HG03025 (cell line): Measurements from ENCODE around the gene INS.

Experiments
- ATAC-seq: cut with Tn5 transposase; IDR thresholded peaks from one replicate; pipeline ENCODE4 v1.9.1; 2021; ENCODE audit warnings: mild to moderate bottlenecking, moderate library complexity; ENCODE audit not compliant: unreplicated experiment, low FRiP score

The INS gene

DNA sequence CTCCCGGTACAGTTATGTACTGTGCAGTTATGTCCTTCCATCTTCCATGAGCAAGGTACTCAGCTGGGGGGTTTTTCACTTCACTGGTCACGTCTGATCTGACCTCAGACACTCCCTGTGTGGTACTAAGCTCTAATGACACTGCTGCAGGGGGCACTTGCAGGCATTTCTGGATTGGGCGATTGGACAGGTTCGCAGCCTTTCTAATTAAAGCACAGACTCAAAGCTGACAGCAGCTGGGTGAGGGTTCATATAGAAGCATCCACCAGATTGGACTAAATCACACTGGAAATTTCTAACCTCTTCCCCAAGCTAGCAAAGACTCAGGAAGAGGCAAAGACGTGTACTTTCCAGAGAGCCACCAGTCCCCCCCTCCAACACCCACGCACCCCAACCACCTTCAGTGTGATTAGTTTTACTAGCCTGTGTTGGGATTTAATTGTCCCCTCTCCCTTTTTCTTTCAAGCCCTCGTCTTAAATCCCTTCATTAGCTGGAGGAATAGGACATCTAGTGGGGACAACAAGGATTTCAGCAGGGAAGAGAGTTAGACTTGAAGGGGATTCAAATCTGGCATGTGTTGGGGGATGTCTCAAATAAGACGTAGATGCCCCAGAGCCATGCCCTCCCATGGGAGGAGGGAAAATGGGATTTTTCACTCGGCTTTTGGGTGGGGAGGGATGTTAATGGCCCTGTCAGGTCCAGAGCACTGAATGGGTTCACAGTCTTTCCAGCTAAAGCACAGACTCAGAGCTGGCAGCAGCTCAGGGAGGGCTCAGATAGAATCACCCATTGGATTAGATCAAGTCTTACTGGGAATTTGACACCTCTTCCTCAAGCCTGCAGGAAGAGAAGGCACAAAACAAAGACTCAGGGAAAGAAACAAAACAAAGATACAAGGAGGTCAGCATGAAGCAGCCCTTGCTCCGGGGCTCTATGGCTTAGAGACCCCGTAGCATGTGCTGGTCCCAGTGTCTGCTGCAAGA, 10.9 kb downstream of the INS start:
- no peak for ATAC-seq

DNA sequence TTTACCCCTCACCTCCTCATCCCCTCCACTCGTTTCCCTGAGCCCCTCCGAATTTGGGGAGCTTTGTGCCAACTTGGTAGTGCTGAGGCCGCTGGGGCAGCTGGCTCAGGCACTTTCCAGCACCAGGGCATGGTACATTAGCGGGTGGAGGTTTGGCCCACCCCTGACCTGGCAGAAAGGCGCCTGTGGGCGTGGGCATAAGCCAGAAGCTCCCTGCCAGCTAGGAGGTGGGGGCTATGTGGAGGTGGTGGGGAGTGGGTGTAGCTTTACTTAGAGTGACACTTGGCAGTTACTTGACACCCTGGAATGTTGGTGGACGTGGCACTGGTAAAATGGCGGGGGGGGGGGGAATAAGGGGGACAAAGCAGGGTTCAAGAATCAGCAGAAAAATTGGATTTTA, 11.5 kb downstream of the INS start:
- no peak for ATAC-seq

DNA sequence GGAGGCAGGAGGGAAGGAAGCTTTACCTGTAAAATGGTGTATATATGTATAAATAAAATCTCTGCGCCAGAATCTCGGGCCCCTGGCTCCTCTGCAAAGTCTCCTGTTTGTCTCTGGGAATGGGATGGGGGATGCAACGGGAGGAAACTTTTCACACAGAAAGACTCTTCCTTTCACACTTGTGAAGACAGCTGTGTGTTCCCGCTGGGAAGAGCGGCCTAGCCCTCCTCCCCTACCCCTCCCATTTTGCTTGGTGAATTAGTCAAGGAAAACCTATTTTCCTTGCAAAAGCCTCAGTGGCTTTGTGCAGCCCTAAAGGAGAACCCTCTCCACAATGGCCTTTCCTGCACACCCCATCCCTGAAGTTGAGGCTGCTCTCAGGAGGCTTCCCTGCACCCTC, 12.4 kb downstream of the INS start:
- no peak for ATAC-seq

DNA sequence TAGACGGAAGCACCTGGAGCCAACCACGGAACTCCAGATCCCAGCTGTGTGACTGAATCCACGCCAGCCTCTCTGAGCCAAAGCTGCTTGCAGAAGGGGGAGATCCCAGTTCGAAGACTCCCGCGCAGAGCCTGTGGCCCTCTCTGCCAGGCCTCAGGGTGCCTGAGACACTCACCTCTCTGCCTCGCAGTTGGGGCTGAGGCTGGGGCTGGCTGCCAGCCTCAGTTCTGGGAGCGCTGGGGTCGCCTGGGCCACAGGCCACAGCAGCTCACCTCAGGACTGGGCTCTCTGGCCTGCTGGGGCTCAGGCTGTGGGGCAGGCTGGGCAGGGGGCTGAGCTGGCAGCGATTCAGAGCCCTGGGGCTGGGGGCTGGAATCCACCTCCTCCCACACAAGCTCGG, 13.6 kb downstream of the INS start:
- no peak for ATAC-seq

DNA sequence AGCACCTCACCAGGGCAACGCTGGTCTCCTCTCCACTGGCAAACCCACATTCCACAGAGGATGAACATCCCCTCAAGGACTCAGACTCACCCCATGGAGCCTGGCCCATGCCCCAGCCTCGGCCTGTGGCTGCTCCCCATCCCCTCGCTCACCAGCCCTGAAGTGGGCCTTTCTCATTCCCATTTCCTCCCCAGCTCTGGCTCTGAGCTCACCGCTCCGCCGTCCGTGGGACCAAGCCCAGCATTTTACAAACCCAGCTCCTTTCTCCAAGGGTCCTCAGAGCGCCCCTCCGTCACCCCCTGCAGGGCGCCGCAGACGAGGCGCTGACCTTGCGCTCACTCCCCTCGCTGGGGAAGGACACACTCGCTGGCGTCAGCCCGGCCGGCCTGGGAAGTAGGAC, 15.0 kb downstream of the INS start:
- ATAC-seq, result no peak

DNA sequence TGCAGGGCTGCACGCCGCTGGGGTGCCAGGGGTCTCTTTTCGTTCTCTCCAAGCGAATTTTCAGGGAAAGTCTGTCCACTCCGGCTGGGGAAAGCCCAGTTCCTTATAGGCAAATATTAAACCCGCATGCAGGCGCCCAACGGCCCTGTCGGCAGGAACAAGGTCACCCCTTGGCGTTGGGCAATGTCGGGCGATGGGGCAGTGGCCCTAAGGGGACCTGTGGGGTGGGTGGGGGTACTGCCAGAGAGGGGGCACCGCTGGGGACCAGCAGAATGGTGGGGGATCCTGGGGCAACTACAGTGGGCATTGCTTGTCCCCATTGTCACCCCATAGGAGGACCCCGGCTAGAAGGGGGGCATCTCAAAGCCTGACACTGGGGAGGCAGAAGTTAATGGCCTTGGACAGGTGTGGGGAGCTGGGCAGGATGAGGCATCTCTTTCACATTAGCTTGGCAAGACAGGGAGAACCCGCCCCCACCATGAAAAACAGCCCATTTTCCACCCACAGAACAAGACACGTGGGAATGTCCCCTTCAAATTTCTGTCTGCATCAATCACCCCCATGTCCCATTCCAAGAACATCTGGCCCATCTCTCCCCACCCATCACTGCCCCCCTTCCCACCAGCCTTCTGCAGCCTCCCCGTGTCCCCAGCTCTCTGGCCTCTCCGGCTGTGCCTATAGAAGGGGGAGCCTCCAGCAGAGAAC, 16.3 kb downstream of the INS start:
- no peak for ATAC-seq

DNA sequence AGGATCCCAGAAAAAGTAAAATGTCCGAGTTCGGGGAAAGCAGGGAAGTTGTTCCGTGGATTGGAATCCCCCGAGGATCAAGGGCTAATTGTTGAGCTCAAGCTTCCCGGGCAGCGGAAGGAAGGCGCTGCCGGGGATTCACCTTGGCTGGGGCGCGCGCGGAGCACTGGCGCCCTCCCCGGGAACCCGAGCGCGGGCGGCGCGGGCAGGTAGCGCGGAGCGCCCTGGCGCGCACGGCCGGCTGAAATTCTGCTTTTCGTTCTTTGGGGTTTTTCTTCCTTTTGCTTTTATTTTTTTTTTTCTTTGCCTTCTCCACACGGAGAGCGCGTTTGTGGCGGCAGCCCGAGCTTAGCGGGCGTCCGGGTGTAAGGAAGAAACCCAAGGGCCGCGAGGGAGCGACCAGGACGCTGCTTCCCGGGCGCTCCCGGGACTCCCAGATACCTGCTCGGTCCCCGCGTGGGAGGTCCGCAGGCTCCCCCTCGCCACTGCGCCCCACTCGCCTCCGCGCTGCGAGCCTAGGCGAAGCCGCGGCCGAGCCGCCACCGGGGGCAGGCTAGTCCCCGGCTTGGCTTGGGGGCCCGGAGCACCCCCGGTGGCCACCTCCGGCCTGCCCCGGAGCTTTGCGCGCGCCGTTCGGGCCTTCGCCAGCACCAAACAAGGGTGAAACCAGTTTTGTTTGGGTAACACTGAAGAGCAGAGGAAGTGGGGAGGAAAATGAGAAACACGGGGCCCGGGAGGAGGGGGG, 17.0 kb downstream of the INS start:
- ATAC-seq, result no peak

DNA sequence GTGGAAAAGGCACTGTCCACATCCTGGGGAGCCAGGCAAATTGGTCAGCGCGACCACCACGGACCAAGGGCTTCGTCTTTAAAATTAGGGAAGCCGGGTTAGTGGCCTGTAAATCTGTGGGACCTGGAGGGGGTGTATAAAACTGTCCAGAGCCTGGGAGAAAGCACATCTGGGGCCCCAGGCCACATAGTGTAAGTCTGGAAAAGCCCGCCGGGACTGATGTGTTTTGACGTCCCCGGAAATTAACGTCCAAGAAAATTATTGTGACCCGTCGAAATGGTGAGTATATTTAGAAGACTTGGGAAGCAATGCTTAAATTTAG, 17.6 kb downstream of the INS start:
- no peak for ATAC-seq

DNA sequence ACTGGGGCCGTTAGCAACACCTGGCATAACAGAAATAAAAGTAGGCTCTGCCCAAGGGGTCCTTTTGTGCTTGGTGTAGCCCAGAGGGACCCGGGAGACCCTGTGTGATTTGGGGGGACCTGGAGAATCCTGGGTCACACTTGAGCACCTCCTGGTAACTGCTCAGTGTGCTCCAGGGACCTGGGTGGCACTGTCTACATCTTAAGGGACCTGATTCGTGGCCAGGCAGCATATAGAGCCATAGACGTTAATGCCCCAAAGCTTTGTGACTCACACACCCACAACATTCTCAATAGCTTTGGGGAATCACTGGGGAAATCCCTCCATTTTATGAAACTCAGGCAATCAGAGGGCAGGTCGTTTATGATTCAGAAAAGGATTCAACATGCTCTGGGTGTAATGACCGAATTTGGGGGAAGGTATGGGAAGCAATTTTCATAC, 18.2 kb downstream of the INS start:
- no peak for ATAC-seq

DNA sequence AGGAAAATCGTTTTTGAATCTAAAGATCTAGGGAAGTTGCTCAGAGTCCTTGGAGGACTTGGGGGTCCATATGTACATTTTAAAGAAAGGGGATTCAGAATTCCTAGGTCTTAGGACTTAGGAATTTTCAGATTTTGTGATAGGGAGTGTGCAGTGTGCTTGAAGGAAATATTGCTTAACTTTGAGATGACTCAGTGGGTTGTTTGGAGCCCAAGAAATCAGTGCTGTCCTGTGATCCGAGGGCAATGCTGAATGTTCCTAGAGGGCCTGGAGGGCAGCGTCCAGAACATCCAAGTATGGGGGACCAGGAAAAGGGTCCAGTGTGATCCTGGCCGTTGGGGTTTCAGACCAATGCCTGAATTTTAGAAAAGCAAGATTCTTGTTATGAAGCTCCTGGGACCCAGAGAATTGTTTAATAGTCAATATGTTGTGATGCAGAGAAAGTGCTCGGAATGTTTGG, 18.7 kb downstream of the INS start:
- no peak for ATAC-seq

DNA sequence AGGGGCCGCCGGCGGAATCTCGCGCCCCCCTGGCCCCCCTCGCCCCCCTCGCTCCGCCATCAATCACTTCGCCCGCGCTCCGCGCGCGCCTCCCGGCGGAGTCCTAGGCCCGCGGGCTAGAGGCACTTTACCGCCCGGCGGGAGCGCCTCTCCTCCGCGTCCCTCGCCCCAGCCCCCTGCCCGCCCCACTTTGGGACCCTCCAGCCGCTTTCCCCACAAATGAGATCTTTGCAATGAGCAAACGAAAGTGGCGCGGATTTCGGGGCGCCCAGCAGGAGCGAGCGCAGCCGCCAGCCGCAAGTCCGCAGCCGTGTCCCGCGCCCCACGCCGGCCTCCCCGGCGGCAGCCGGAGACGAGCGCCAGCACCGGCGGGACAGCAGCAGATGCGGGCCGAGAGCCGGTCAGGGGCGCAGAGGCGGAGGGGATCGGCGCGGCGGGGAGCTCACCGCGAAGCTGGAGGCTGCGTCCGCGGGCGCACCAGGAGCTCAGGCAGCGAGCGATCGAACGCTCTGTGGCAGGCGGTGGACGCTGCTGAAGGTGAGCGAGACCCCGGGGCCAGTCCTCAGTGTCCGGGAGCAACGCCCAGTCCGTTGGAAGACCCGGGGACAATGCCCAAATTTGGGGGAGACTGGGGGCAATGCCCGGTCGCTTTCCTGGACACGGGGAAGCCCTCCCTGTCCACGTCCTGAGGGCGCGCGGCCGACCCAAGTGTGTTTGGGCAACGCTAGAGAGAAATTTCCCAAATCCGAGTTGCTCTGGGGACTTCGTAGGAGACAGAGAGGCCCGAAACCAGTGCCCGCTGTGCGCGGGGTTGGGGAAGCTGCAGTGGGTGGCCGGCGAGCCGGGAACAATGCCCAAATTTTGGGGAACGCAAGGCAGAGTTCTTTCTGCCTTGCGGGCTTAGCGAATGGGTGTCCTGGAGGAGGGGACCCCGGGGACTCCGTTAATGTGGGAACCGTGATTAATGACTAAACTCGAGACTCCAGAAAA, 20.3 kb downstream of the INS start:
- ATAC-seq, result no peak

DNA sequence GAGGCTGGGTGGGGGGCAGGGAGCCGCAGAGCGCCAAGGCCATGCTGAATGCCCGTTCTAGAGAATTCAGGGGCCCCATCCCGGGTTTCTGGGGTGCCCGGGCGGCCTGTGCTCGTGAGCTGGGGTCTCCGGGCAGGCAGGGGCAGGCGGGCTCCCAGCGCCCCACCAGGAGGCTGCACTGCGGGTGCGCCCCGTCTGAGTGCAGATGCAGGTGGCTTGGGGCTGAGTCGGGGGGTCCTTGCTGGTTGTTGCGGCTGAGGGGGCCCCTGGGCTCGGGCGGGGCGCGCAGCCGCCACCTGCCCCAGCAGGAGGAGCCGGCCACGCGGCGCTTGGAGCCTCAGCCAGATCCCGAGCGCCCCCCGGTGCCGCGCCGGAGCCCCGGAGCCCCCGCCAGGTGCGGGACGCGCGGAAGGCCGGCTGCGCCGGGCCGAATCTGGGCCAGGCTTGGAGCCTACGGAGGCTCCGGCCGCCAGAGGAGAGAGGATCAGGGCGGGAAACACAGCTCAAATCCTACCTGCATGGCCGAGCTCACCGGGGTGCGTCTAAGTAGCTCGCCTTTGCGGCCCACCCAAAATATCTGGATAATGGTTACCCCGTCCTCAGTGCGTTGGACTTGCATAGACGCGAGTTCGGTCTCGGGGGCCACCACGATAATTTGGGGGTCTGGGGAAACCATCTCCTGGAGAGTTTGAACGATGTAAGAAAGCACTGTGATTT, 21.2 kb downstream of the INS start:
- no peak for ATAC-seq

DNA sequence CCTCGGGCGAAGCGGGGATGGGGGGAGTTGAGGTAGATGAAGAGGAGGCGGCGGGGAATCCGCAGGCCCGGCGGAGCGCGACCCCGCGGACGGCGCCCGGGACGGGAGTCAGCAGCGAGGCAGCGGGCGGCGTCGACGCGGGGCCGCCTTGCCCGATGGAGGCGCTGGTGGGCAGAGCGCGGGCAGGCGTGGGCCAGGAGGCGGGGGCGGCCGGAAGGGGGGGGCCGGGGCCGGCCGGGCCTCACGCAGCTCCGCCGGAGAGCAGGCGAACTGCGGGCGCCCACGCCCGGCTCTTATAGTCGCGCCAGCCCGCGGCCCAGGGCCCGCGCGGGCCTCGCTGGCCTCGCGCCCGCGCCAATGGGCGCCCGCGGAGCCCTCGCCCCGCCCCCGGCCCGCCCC, 21.9 kb downstream of the INS start, which contains the start of gene IGF2:
Gene IGF2, minus strand, starts transcription at position 267 of the 399 bp plus-strand sequence. CDS start 3,866 bp downstream, outside the sequence.
- ATAC-seq, result no peak

DNA sequence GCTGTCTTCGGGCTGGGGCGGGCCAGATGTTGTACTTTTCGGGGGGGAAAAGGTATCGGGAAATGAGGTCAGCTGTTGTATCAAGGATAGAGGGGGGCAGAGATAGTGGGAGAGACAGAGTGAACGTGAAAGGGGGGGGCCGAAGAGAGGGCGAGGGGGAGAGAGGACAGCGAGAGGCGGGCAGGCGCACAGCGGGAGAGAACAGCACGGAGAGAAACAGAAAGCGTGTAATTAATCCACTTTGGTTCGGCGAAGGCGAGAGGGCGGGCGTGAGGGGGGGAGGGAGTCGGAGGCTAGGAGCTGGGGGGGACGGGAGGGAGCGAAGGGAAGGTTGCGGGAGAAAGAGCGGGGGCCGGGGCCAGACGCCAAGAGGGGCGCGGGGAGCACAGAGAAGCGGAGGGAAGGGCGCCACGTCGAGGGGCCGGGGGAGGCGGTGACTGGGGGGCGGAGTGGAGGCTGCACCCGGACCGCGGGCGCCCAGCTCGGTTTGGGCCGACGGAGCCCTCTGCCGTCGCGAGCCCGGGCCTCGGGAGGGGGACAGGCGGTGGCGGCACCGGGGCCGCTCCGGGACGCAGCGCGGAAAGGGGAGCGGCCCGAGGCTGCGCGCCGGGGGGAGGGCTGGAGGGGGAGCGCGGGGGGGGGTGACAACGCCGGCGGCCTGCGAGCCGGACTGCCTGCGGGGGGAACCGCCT, 22.4 kb downstream of the INS start:
- ATAC-seq, result no peak

DNA sequence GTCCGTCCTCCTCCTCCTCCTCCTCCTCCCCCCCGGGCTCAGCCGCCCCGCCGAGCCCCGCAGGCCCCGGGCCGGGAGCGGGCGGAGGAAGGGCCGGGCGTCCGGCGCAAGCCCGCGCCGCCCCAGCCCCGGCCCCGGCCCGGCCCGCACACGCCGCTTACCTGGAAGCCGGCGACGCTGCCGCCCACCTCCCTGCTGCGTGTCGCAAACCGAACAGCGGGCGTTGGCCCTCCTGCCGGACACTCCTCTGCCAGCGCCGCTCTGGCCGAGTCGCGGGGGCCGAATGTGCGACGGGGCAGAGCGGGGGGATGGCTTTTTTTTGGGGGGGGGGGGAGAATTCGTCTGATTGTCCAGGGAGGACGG, 23.0 kb downstream of the INS start:
- ATAC-seq, result no peak

DNA sequence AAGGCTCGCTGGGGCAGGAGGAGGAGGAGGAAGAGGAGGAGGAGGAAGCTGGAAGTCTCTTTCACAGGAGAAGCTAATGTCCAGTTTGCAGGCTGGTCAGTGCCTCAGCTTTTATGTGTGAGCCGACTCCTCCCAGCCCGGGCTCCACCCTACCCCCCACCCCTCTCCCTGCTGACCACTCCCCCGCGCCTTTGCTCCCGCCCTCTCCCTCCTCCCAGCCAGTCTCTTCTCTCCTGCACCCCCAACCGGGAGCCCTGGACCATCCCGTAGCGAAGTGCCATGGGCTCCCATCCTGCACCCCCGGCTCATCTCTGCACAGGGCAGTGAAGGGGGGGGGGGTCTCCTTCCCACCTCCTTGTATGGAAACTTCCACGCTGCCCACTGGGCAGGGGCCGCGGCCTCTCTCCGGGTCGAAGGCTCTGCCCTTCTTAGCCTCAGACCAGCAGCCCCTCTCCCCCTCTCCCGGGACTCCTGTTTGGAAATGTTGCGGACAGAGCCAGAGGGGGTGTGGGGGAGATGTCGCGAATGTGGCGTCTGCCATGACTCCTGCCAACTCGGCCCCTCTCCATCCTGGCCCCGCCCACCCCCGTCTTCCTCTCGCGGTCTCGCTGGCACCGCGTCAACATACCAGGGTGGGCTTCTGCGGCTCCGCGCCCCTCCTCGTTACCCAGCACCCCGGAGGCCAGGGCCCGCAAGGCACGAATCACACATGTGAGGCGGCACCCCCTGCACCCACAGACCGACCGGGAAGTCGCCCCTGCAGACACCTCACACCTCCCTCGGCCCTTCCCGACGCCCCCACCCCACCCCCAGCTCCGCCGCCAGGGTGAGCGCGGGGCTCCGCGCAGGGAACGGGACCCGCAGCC, 23.6 kb downstream of the INS start:
- no peak for ATAC-seq

DNA sequence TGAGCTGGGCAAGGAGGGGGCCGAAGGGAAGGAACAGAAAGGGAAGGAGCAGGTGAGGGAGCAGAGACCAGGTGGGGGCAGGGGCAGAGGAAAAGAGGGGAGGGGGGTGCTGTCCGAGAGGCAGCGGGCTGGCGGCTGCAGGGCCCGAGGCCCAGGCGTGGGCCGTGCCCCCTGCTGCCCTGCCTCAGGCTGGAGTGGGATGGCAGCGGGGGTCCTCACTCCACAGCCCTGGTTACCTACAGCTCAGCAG, 24.1 kb downstream of the INS start:
- ATAC-seq, result no peak
